DMS153 treated with DMSO at 0.1 percent for 48 hours (cell line): ENCODE data around the gene C4A.
"Not testable (repeated sequence)": the region's sequence is repeated elsewhere in the genome, so short reads cannot be mapped to it uniquely, and the experiment has no call there.

ENCODE experiments used
- DNase-seq: peaks from one replicate; lab custom pipeline; 2025; ENCODE audit not compliant: unreplicated experiment; lab: John Stamatoyannopoulos, UW

C4A gene

GRCh38 chr6:32047855-32048766 lies 66.3 kb downstream of the C4A start:
- peak; percentile 12 for DNase-seq

DNA sequence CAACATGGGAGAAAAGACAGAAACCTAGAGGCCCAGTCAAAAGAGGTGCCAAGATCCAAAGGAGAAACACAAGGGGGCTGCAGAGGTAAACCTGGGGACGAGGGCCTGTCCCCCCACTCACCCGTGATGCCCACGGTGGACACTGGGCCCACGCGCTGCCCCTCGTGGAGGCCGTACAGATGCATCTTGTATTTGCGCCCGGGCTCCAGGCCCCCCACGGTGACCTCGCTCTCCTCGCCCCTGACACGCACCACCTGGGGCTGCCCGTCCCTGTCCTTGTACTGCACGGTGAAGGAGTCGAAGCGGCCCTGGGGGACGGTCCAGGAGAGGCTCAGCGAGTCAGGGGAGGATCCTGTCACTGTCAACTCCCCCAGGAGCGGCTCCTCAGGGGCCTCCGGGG lies 67.3 kb downstream of the C4A start:
- DNase-seq: not testable (repeated sequence)

DNA sequence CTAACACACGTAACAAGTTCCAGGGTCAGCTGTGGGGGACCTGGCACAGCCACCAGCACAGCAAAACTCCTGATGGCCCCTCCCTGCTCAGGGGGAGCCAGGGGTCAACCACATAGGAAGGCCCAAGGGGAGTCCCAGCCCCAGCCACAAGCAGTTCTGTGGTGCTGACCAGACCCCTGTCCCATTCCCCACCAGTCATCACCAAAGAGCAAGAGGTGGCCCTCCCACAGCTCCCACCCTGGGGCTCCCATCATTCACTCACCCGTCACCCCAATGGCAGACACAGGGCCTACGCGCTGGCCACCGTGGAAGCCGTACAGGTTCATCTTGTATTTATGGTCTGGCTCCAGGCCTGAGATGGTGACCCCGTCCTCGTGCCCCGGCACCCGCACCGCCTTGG lies 67.9 kb downstream of the C4A start:
- not testable (repeated sequence) for DNase-seq

- DNase-seq: no peak
Observed at GRCh38 chr6:32050562-32050961, 68.7 kb downstream of the C4A start.
